IPS-15b (cell line): ENCODE measurements around the gene LOXHD1.

Experiments
- H3K27me3 ChIP-seq: one replicate; pipeline ENCODE4 v1.6.1; 2013; ENCODE audit warnings: low read length; ENCODE audit not compliant: control insufficient read depth, insufficient read depth
- H3K36me3 ChIP-seq: one replicate; pipeline ENCODE4 v1.6.1; 2013; ENCODE audit warnings: low read length; ENCODE audit not compliant: control insufficient read depth, insufficient read depth
- H3K4me1 ChIP-seq: one replicate; pipeline ENCODE4 v1.6.1; 2013; ENCODE audit warnings: mild to moderate bottlenecking, low read length; ENCODE audit not compliant: control insufficient read depth, insufficient read depth
- H3K4me3 ChIP-seq: one replicate; pipeline ENCODE4 v1.5.1; 2013; ENCODE audit warnings: low read depth, low read length
- H3K9ac ChIP-seq: one replicate; pipeline ENCODE4 v1.6.1; 2013; ENCODE audit warnings: low read depth, mild to moderate bottlenecking, low read length
- H3K9me3 ChIP-seq: one replicate; pipeline ENCODE4 v1.6.1; 2013; ENCODE audit warnings: mild to moderate bottlenecking, low read length; ENCODE audit not compliant: control insufficient read depth, insufficient read depth

The LOXHD1 gene

GRCh38 chr18:46518438-46518837 is 138.6 kb downstream of the LOXHD1 start:
- Histone ChIP-seq H3K9ac (no peak overlapping the region), H3K27me3 (no peaks in the 10 kb centered on the region), H3K9me3 (no peaks in the 10 kb centered on the region), H3K36me3 (no peaks in the 10 kb centered on the region), H3K4me3 (no peak overlapping the region), H3K4me1 (no peaks in the 10 kb centered on the region)

- no peaks in the 10 kb centered on the region for H3K27me3 ChIP-seq
- H3K9me3 ChIP-seq: no peaks in the 10 kb centered on the region
- H3K9ac ChIP-seq: no peak overlapping the region
- H3K4me1 ChIP-seq: no peaks in the 10 kb centered on the region
- H3K36me3 ChIP-seq: no peaks in the 10 kb centered on the region
- H3K4me3 ChIP-seq: no peak overlapping the region
Measured at GRCh38 chr18:46516555-46516954, 140.5 kb downstream of the LOXHD1 start.

DNA sequence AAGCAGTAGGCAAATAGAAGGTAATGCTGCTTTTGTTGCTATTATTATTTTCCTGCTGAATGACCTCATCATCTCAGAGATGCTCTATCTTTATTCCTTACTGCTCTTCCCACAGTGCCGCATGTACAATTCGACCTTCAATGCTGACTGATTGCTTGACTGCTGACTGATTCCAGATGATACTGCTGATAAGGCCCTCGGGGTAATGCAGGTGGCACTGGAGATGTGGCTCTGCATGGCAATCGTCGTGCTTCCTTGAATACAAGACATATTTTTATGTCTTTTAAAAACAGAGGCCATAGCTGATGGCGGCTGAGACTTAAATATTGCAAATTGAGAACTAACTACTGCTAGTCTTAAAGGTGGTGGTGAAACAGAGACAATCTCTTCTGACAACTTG is 146.6 kb downstream of the LOXHD1 start:
- H3K4me1 ChIP-seq: no peaks in the 10 kb centered on the region
- H3K27me3 ChIP-seq: no peaks in the 10 kb centered on the region
- no peak overlapping the region for H3K4me3 ChIP-seq

GRCh38 chr18:46509530-46509929 is 147.5 kb downstream of the LOXHD1 start:
- H3K36me3 ChIP-seq: no peaks in the 10 kb centered on the region
- H3K27me3 ChIP-seq: no peaks in the 10 kb centered on the region

More for the DNA sequence above, 146.6 kb downstream of the LOXHD1 start:
- Histone ChIP-seq H3K36me3 (no peaks in the 10 kb centered on the region), H3K9ac (no peak overlapping the region), H3K9me3 (no peaks in the 10 kb centered on the region)

GRCh38 chr18:46506974-46507586 is 149.9 kb downstream of the LOXHD1 start:
- no peaks in the 10 kb centered on the region for H3K9me3 ChIP-seq
- no peaks in the 10 kb centered on the region for H3K4me1 ChIP-seq
- no peaks in the 10 kb centered on the region for H3K36me3 ChIP-seq
- H3K4me3 ChIP-seq: no peak overlapping the region
- no peaks in the 10 kb centered on the region for H3K27me3 ChIP-seq
- H3K9ac ChIP-seq: no peak overlapping the region

More at GRCh38 chr18:46509530-46509929, 147.5 kb downstream of the LOXHD1 start:
- Histone ChIP-seq H3K9me3 (no peaks in the 10 kb centered on the region), H3K4me1 (no peaks in the 10 kb centered on the region), H3K9ac (no peak overlapping the region), H3K4me3 (no peak overlapping the region)

DNA sequence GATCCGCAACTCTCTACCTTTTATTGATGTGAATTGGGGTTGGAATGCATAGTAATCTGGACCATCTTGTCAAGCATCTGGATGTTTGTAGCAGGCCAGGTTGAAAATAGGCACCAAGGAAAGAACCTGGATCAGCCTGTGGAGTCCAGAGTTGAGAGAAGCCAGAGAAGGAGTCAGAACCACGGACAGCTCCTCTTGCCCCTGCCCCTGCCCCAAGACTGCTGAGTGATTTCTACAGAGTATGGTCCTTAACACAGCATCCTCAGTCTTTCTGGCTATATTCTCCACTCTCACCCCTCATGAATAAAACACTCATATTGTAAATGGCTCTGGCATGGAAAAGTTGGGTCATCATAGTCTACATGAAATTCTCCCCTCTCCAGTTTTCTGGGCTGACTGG is 154.6 kb downstream of the LOXHD1 start:
- Histone ChIP-seq H3K4me1 (no peaks in the 10 kb centered on the region), H3K27me3 (peaks cover 5% of the 10 kb centered on the region), H3K36me3 (no peaks in the 10 kb centered on the region), H3K9me3 (no peaks in the 10 kb centered on the region), H3K9ac (no peak overlapping the region), H3K4me3 (no peak overlapping the region)

- no peak overlapping the region for H3K4me3 ChIP-seq
- H3K9me3 ChIP-seq: no peaks in the 10 kb centered on the region
- no peaks in the 10 kb centered on the region for H3K36me3 ChIP-seq
- no peaks in the 10 kb centered on the region for H3K4me1 ChIP-seq
- no peak overlapping the region for H3K9ac ChIP-seq
- peaks cover 5% of the 10 kb centered on the region for H3K27me3 ChIP-seq
Measured at GRCh38 chr18:46497129-46497528, 159.9 kb downstream of the LOXHD1 start.

GRCh38 chr18:46488471-46489213 is 168.4 kb downstream of the LOXHD1 start:
- H3K4me1 ChIP-seq: peaks cover 8% of the 10 kb centered on the region
- H3K27me3 ChIP-seq: peaks cover 8% of the 10 kb centered on the region
- no peaks in the 10 kb centered on the region for H3K9me3 ChIP-seq
- no peak overlapping the region for H3K4me3 ChIP-seq
- H3K9ac ChIP-seq: no peak overlapping the region
- H3K36me3 ChIP-seq: no peaks in the 10 kb centered on the region

- Histone ChIP-seq H3K4me3 (no peak overlapping the region), H3K27me3 (peaks cover 7% of the 10 kb centered on the region), H3K4me1 (peaks cover 8% of the 10 kb centered on the region), H3K9me3 (no peaks in the 10 kb centered on the region), H3K9ac (no peak overlapping the region), H3K36me3 (no peaks in the 10 kb centered on the region)
Measured at GRCh38 chr18:46485675-46486194, 171.3 kb downstream of the LOXHD1 start.

- Histone ChIP-seq H3K9ac (no peak overlapping the region), H3K9me3 (no peaks in the 10 kb centered on the region), H3K4me1 (peaks cover 8% of the 10 kb centered on the region), H3K4me3 (peak overlapping the region; percentile 24), H3K27me3 (peaks cover 7% of the 10 kb centered on the region), H3K36me3 (no peaks in the 10 kb centered on the region)
Measured at GRCh38 chr18:46484971-46485370, 172.0 kb downstream of the LOXHD1 start.

DNA sequence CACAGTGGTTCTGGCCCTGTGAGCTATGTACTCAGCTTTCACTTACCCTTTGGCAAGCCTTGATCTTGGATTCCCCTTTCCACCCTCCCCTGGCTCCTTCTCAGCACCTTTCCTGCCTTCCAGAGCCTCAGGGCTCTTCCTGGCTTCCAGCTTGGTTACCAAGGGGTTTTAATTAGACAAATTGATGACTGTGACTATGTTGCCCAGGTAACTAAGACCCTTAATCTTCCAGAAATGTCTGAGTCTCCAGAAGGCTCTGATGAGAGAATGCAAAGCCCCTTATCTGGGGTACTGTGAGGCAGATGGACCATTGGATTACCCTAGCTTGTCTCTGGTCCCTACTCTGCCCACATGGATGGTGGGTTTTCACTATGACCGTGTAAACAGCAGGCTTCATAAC is 174.2 kb downstream of the LOXHD1 start:
- H3K4me1 ChIP-seq: peaks cover 8% of the 10 kb centered on the region
- no peak overlapping the region for H3K4me3 ChIP-seq
- no peak overlapping the region for H3K9ac ChIP-seq
- H3K9me3 ChIP-seq: no peaks in the 10 kb centered on the region
- no peaks in the 10 kb centered on the region for H3K36me3 ChIP-seq
- H3K27me3 ChIP-seq: peaks cover 7% of the 10 kb centered on the region

DNA sequence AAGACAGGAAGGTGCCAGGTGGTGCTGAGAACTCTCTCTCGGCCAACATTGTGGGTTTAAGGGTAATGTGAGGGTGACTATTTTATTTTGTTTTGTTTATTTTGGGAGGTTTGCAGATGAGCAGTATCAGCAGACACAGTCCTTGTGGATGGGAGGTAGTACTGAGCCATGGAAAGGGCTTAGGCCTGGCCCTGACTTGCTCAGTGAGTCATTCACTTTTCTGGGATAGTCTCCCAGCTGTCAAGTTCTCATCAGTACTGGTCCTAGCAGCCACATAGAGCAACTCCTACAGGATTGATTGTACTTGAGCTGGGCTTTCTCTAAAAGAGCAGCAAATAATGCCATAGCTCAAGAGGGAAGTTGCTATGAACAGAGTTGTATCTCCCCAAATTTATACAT is 175.2 kb downstream of the LOXHD1 start:
- Histone ChIP-seq H3K4me1 (peaks cover 8% of the 10 kb centered on the region), H3K36me3 (no peaks in the 10 kb centered on the region), H3K4me3 (no peak overlapping the region)

More for the DNA sequence above, 175.2 kb downstream of the LOXHD1 start:
- Histone ChIP-seq H3K9me3 (no peaks in the 10 kb centered on the region), H3K9ac (no peak overlapping the region), H3K27me3 (peaks cover 7% of the 10 kb centered on the region)
